ENCODE data around the gene ASTN1.

Gene ASTN1

DNA sequence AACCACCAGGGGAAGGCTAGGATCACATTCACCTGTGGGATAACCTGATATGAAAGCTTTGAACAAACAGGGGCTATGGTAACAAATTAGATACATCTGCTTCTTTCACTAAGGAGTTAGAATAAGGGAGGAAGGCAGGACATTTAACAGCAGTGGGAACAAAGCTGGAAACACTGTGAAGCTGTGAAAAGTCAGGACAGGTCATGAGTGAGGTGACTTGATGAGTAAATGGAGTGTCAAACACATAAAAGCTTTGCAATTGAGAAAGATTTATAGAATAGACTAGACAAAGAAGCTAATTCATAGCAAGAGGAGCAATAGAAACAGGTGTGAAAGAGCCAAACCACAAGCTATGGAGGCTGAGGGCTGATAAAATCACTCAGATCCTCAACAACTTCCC is 110.0 kb downstream of the ASTN1 start:
- Histone ChIP-seq H3K4me1 (ENCODE audit: control insufficient read depth, insufficient read depth, low read length) (no peaks in the 10 kb centered on the region), H3K9me3 (ENCODE audit: control insufficient read depth, insufficient read depth, low read length) (no peaks in the 10 kb centered on the region), H3K36me3 (ENCODE audit: control insufficient read depth, insufficient read depth, low read length) (no peaks in the 10 kb centered on the region), H3K9ac (ENCODE audit: low read depth, low read length) (no peak overlapping the region), H3K4me3 (ENCODE audit: low read depth, low read length) (no peak overlapping the region), H3K27me3 (ENCODE audit: control insufficient read depth, insufficient read depth, low read length) (peaks cover 7% of the 10 kb centered on the region)

DNA sequence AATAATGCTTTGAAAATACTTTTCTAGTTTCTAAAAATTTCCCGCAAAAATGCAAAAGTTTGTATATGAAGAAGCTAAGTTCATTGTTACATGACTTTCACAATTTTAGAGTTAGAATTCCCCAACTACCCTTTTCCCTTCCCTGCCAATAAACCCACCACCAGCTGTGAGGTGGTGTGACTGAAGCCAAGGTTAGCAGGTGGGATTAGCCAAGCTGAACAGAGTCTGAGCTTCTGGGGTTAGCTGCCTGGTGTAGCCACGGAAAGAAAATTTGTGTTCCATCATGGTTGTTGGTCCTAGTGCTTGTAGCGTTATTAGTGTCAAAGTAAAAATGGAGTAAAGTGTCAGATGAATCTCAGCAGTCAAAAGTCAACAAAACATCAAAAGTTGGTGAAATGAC is 110.9 kb downstream of the ASTN1 start:
- Histone ChIP-seq H3K4me1 (ENCODE audit: control insufficient read depth, insufficient read depth, low read length) (no peaks in the 10 kb centered on the region), H3K9me3 (ENCODE audit: control insufficient read depth, insufficient read depth, low read length) (no peaks in the 10 kb centered on the region), H3K4me3 (ENCODE audit: low read depth, low read length) (no peak overlapping the region), H3K27me3 (ENCODE audit: control insufficient read depth, insufficient read depth, low read length) (peaks cover 8% of the 10 kb centered on the region), H3K36me3 (ENCODE audit: control insufficient read depth, insufficient read depth, low read length) (no peaks in the 10 kb centered on the region), H3K9ac (ENCODE audit: low read depth, low read length) (no peak overlapping the region)

- Histone ChIP-seq H3K9ac (ENCODE audit: low read depth, low read length) (no peak overlapping the region), H3K36me3 (ENCODE audit: control insufficient read depth, insufficient read depth, low read length) (no peaks in the 10 kb centered on the region), H3K27me3 (ENCODE audit: control insufficient read depth, insufficient read depth, low read length) (peaks cover 24% of the 10 kb centered on the region), H3K4me3 (ENCODE audit: low read depth, low read length) (no peak overlapping the region), H3K9me3 (ENCODE audit: control insufficient read depth, insufficient read depth, low read length) (no peaks in the 10 kb centered on the region), H3K4me1 (ENCODE audit: control insufficient read depth, insufficient read depth, low read length) (peaks cover 9% of the 10 kb centered on the region)
Observed at GRCh38 chr1:177048314-177049069, 116.0 kb downstream of the ASTN1 start.

DNA sequence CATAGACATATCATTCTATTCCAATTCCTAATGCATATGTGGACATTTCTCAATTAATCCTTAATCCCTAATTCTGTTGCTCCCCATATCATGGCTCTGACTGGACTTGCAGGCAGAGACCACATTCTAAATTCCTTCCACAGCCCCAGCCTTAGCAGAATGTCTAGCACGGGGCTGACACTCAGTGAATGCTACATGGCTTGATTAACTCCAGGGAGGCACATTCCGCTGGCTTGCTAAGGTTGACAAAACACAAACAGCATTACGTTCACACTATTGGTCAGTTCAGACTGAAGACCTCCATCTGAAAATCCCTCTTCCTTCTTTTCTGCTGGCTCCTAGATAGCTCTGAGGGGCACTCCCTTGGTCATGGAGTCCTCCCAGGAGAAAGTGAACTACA is 119.4 kb downstream of the ASTN1 start:
- Histone ChIP-seq H3K4me3 (ENCODE audit: low read depth, low read length) (no peak overlapping the region), H3K27me3 (ENCODE audit: control insufficient read depth, insufficient read depth, low read length) (peaks cover 24% of the 10 kb centered on the region), H3K9me3 (ENCODE audit: control insufficient read depth, insufficient read depth, low read length) (no peaks in the 10 kb centered on the region), H3K36me3 (ENCODE audit: control insufficient read depth, insufficient read depth, low read length) (no peaks in the 10 kb centered on the region), H3K4me1 (ENCODE audit: control insufficient read depth, insufficient read depth, low read length) (peaks cover 11% of the 10 kb centered on the region), H3K9ac (ENCODE audit: low read depth, low read length) (no peak overlapping the region)

DNA sequence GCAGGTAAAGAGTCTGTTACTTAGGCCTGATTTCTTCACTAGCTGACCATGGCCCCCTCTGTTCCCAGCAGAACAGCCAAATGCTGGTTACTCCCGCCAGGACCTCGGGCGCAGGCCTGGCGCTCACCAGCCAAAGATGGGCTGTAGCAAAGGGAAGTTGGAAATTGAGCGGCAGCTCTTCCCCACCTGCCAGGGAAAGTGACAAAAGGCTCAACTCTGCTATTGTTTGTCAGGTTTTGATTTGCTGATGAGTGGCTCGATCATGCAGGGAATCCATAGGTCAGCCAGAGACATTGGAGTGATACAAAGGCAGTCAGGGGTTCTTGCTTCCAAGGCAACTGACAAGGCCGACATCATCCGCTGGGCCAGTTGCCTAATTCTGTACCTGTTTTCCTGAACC is 120.1 kb downstream of the ASTN1 start:
- no peak overlapping the region for H3K9ac ChIP-seq (ENCODE audit: low read depth, low read length)
- H3K27me3 ChIP-seq (ENCODE audit: control insufficient read depth, insufficient read depth, low read length), result peaks cover 17% of the 10 kb centered on the region
- H3K4me3 ChIP-seq (ENCODE audit: low read depth, low read length), result no peak overlapping the region
- H3K9me3 ChIP-seq (ENCODE audit: control insufficient read depth, insufficient read depth, low read length), result no peaks in the 10 kb centered on the region
- H3K4me1 ChIP-seq (ENCODE audit: control insufficient read depth, insufficient read depth, low read length), result peaks cover 11% of the 10 kb centered on the region
- no peaks in the 10 kb centered on the region for H3K36me3 ChIP-seq (ENCODE audit: control insufficient read depth, insufficient read depth, low read length)

- no peak overlapping the region for H3K9ac ChIP-seq (ENCODE audit: low read depth, low read length)
Observed at GRCh38 chr1:177043597-177043996, 120.9 kb downstream of the ASTN1 start.

GRCh38 chr1:177035586-177035985 is 128.9 kb downstream of the ASTN1 start:
- Histone ChIP-seq H3K36me3 (ENCODE audit: control insufficient read depth, insufficient read depth, low read length) (no peaks in the 10 kb centered on the region), H3K9me3 (ENCODE audit: control insufficient read depth, insufficient read depth, low read length) (no peaks in the 10 kb centered on the region), H3K4me3 (ENCODE audit: low read depth, low read length) (no peak overlapping the region), H3K4me1 (ENCODE audit: control insufficient read depth, insufficient read depth, low read length) (peaks cover 3% of the 10 kb centered on the region), H3K9ac (ENCODE audit: low read depth, low read length) (no peak overlapping the region), H3K27me3 (ENCODE audit: control insufficient read depth, insufficient read depth, low read length) (no peaks in the 10 kb centered on the region)

More at GRCh38 chr1:177043597-177043996, 120.9 kb downstream of the ASTN1 start:
- Histone ChIP-seq H3K4me1 (ENCODE audit: control insufficient read depth, insufficient read depth, low read length) (peaks cover 11% of the 10 kb centered on the region), H3K36me3 (ENCODE audit: control insufficient read depth, insufficient read depth, low read length) (no peaks in the 10 kb centered on the region), H3K9me3 (ENCODE audit: control insufficient read depth, insufficient read depth, low read length) (no peaks in the 10 kb centered on the region), H3K27me3 (ENCODE audit: control insufficient read depth, insufficient read depth, low read length) (peaks cover 17% of the 10 kb centered on the region), H3K4me3 (ENCODE audit: low read depth, low read length) (no peak overlapping the region)

DNA sequence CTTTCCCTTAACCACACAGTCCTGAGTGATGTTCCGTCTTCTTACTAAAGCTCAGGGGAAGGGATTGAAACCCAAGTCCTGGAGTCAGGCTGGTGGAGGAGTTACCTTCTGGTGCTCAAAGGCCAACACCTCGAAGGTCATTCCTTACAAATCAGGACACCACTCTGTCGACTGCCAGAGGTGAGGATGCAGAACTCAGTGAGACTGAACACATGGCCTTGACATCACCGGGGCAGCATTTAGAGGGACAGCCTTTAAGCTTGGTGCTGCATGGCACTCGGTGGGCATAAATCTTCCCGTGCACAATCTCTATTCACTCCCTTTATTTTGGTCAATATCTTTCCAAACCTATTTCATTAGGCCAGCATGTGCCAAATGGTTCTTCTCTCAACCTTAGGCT is 130.9 kb downstream of the ASTN1 start:
- Histone ChIP-seq H3K36me3 (ENCODE audit: control insufficient read depth, insufficient read depth, low read length) (no peaks in the 10 kb centered on the region), H3K4me1 (ENCODE audit: control insufficient read depth, insufficient read depth, low read length) (peaks cover 3% of the 10 kb centered on the region), H3K4me3 (ENCODE audit: low read depth, low read length) (no peak overlapping the region), H3K27me3 (ENCODE audit: control insufficient read depth, insufficient read depth, low read length) (no peaks in the 10 kb centered on the region), H3K9me3 (ENCODE audit: control insufficient read depth, insufficient read depth, low read length) (no peaks in the 10 kb centered on the region), H3K9ac (ENCODE audit: low read depth, low read length) (no peak overlapping the region)

- Histone ChIP-seq H3K9ac (ENCODE audit: low read depth, low read length) (no peak overlapping the region), H3K27me3 (ENCODE audit: control insufficient read depth, insufficient read depth, low read length) (no peaks in the 10 kb centered on the region), H3K36me3 (ENCODE audit: control insufficient read depth, insufficient read depth, low read length) (no peaks in the 10 kb centered on the region), H3K4me1 (ENCODE audit: control insufficient read depth, insufficient read depth, low read length) (peaks cover 3% of the 10 kb centered on the region), H3K4me3 (ENCODE audit: low read depth, low read length) (no peak overlapping the region), H3K9me3 (ENCODE audit: control insufficient read depth, insufficient read depth, low read length) (no peaks in the 10 kb centered on the region)
Observed at GRCh38 chr1:177032434-177032833, 132.1 kb downstream of the ASTN1 start.

- Histone ChIP-seq H3K27me3 (ENCODE audit: control insufficient read depth, insufficient read depth, low read length) (no peaks in the 10 kb centered on the region), H3K4me1 (ENCODE audit: control insufficient read depth, insufficient read depth, low read length) (no peaks in the 10 kb centered on the region), H3K9ac (ENCODE audit: low read depth, low read length) (no peak overlapping the region), H3K36me3 (ENCODE audit: control insufficient read depth, insufficient read depth, low read length) (no peaks in the 10 kb centered on the region), H3K4me3 (ENCODE audit: low read depth, low read length) (no peak overlapping the region), H3K9me3 (ENCODE audit: control insufficient read depth, insufficient read depth, low read length) (no peaks in the 10 kb centered on the region)
Observed at GRCh38 chr1:177024623-177025022, 139.9 kb downstream of the ASTN1 start.

GRCh38 chr1:177023726-177024125 is 140.8 kb downstream of the ASTN1 start:
- H3K4me1 ChIP-seq (ENCODE audit: control insufficient read depth, insufficient read depth, low read length), result no peaks in the 10 kb centered on the region
- H3K4me3 ChIP-seq (ENCODE audit: low read depth, low read length), result no peak overlapping the region
- no peak overlapping the region for H3K9ac ChIP-seq (ENCODE audit: low read depth, low read length)
- H3K27me3 ChIP-seq (ENCODE audit: control insufficient read depth, insufficient read depth, low read length), result no peaks in the 10 kb centered on the region
- no peaks in the 10 kb centered on the region for H3K36me3 ChIP-seq (ENCODE audit: control insufficient read depth, insufficient read depth, low read length)
- no peaks in the 10 kb centered on the region for H3K9me3 ChIP-seq (ENCODE audit: control insufficient read depth, insufficient read depth, low read length)

- Histone ChIP-seq H3K9ac (ENCODE audit: low read depth, low read length) (no peak overlapping the region), H3K9me3 (ENCODE audit: control insufficient read depth, insufficient read depth, low read length) (no peaks in the 10 kb centered on the region), H3K36me3 (ENCODE audit: control insufficient read depth, insufficient read depth, low read length) (no peaks in the 10 kb centered on the region), H3K4me1 (ENCODE audit: control insufficient read depth, insufficient read depth, low read length) (no peaks in the 10 kb centered on the region), H3K4me3 (ENCODE audit: low read depth, low read length) (no peak overlapping the region), H3K27me3 (ENCODE audit: control insufficient read depth, insufficient read depth, low read length) (no peaks in the 10 kb centered on the region)
Observed at GRCh38 chr1:177023249-177023648, 141.3 kb downstream of the ASTN1 start.

All from iPS-15b (cell line).